ENCODE measurements around the gene RUFY2. TPM values are rescaled to one million over a fixed set of nuclear protein-coding genes. Genes with fewer than 3 reads are reported as not detected.

Gene RUFY2
- total and polyA plus RNA-seq, 2 donors (not counting 3 experiments of a cell fraction or from before 2014, with no cell fraction given), result 5.7 to 24.2 TPM

DNA sequence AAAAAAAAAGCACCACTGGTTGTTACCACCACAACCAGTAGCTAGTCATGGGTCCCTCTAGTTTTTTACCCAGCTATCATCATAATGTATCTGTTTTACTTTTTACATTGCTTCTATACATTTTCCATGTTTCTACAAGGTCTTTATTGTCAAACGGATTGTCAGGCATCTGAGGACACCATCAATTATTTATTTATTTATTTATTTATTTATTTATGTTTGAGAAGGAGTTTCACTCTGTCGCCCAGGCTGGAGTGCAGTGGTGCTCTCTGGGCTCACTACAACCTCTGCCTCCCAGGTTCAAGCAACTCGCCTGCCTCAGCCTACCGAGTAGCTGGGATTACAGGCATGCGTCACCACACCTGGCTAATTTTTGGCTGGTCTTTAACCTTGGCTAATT lies 104.2 kb downstream of the RUFY2 start:
- no peaks in the 10 kb centered on the region for H3K36me3 ChIP-seq (ENCODE audit: control insufficient read depth in 2 of 2, extremely low read depth in 1 of 2, insufficient read depth in 2 of 2, low read length in 2 of 2)
- no peaks in the 10 kb centered on the region for H3K9me3 ChIP-seq (replicated peaks; ENCODE audit: control insufficient read depth, insufficient read depth, low read length)
- DNase-seq (ENCODE audit: low read depth, low spot score) (no peak), FAIRE-seq (no peak)
- dilution Hi-C loops (cut with MboI; ENCODE audit: extremely low pct_ligation_motif_present, low sequenced_read_pairs) (no loop called here), intact Hi-C loops (cut with micrococcal nuclease) (loop anchor here (1.0 to 5.0 kb wide), 4 partner anchors 91 to 515 kb away; no protein-coding TSS in a partner anchor)
- H3K9me1 ChIP-seq (replicated peaks; ENCODE audit: control insufficient read depth, extremely low read depth, insufficient read depth, low read length), result no peaks in the 10 kb centered on the region
- no peaks in the 10 kb centered on the region for H4K20me1 ChIP-seq (replicated peaks; ENCODE audit: control insufficient read depth, extremely low read depth, insufficient read depth, low read length)
- no peak overlapping the region for H3K4me2 ChIP-seq (ENCODE audit: insufficient read depth, low read length)
- no peaks in the 10 kb centered on the region for H3K27me3 ChIP-seq (ENCODE audit: control insufficient read depth in 2 of 2, insufficient read depth in 2 of 2, low read length in 2 of 2)
- ChIA-PET CTCF (interaction anchor here (1.3 to 6.2 kb wide), 13 partner anchors 11 to 605 kb away, joined by 3 to 290 read pairs (median 12); partner anchors contain the start of gene ATOH7), POLR2A (interaction anchor here (0.7 kb wide), 1 partner anchor 29 kb away, joined by 6 read pairs; the partner anchor contains the start of gene HNRNPH3)
- peaks cover 3% of the 10 kb centered on the region for H3K4me1 ChIP-seq (ENCODE audit: control insufficient read depth, extremely low read depth, insufficient read depth, low read length)
- BruUV-seq (replicated peaks), result no TSS peak
- no peak overlapping the region for H3K27ac ChIP-seq (ENCODE audit: insufficient read depth, low read depth, low read length)
- H3K79me2 ChIP-seq (ENCODE audit: control insufficient read depth, insufficient read depth, low read length), result no peaks in the 10 kb centered on the region
- TF ChIP-seq, protein P1, sequence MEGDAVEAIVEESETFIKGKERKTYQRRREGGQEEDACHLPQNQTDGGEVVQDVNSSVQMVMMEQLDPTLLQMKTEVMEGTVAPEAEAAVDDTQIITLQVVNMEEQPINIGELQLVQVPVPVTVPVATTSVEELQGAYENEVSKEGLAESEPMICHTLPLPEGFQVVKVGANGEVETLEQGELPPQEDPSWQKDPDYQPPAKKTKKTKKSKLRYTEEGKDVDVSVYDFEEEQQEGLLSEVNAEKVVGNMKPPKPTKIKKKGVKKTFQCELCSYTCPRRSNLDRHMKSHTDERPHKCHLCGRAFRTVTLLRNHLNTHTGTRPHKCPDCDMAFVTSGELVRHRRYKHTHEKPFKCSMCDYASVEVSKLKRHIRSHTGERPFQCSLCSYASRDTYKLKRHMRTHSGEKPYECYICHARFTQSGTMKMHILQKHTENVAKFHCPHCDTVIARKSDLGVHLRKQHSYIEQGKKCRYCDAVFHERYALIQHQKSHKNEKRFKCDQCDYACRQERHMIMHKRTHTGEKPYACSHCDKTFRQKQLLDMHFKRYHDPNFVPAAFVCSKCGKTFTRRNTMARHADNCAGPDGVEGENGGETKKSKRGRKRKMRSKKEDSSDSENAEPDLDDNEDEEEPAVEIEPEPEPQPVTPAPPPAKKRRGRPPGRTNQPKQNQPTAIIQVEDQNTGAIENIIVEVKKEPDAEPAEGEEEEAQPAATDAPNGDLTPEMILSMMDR (IDR thresholded peaks at IDR 0.05; ENCODE audit: extremely low read depth in 1 of 2, insufficient read depth in 1 of 2, low read depth in 1 of 2, low read length in 2 of 2), result no peak
- TF ChIP-seq FOS (IDR thresholded peaks at IDR 0.05; ENCODE audit: borderline replicate concordance, insufficient read depth, low read length), result no peak
- no peak for TF ChIP-seq MYC (IDR thresholded peaks at IDR 0.05; ENCODE audit: low read depth, low read length)
- no peak for TF ChIP-seq JUN (IDR thresholded peaks at IDR 0.05; ENCODE audit: borderline replicate concordance, insufficient read depth, insufficient read length, low read depth)
- TF ChIP-seq, protein P2, sequence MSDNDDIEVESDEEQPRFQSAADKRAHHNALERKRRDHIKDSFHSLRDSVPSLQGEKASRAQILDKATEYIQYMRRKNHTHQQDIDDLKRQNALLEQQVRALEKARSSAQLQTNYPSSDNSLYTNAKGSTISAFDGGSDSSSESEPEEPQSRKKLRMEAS (IDR thresholded peaks at IDR 0.05; ENCODE audit: insufficient read depth, insufficient read length), result no peak
- TF ChIP-seq POLR2A (IDR thresholded peaks at IDR 0.05; ENCODE audit: low read depth, low read length), result no peak
- no peak for TF ChIP-seq EZH2 (IDR thresholded peaks at IDR 0.05; ENCODE audit: borderline replicate concordance, low read depth, low read length, severe bottlenecking)
- TF ChIP-seq POLR2AphosphoS5 (IDR thresholded peaks at IDR 0.05; ENCODE audit: insufficient read depth, low read depth, low read length), result no peak
- TF ChIP-seq GATA2 (IDR thresholded peaks at IDR 0.05; ENCODE audit: insufficient read depth, insufficient read length, low read depth, low read length), result no peak
- no peak overlapping the region for H2AFZ ChIP-seq (ENCODE audit: low read depth, low read length)
- H3K4me3 ChIP-seq (replicated peaks in 1 of 3; ENCODE audit: insufficient read depth in 1 of 3, low read depth in 1 of 3, low read length in 3 of 3), result no peak overlapping the region
- no peak overlapping the region for H3K9ac ChIP-seq (replicated peaks; ENCODE audit: extremely low read depth, insufficient read depth, low read length)

Data from endothelial cell of umbilical vein (primary cell).